GM21390 (cell line): Measurements from ENCODE around the gene OR12D1.
"Not testable (repeated sequence)": the region's sequence is repeated elsewhere in the genome, so short reads cannot be mapped to it uniquely, and the experiment has no call there.

Experiments
- ATAC-seq: cut with Tn5 transposase; IDR thresholded peaks from one replicate; pipeline ENCODE4 v1.9.1; 2021; ENCODE audit not compliant: unreplicated experiment

OR12D1 gene

DNA sequence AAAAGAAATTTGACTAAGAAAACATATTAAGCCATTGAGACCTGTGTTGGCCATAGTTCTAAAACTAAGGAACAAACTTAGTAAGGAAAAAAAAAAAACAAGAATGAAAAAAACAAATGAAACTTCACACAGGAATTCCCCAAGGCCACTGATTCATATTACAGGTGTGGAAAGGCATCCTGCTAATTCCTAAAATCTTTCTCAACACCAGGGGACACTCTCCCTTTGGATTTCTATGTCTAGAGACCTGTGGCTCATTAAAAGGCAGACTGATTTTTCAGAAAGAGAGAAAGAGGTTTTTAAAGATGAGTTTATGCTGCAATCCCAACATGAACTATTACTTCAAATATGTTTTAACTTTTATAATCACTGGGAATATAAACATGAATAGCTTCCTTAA lies at the start of gene OR12D1:
Gene OR12D1 (plus strand): TSS at position 341 of the 400 bp plus-strand sequence.
- ATAC-seq: no peak

DNA sequence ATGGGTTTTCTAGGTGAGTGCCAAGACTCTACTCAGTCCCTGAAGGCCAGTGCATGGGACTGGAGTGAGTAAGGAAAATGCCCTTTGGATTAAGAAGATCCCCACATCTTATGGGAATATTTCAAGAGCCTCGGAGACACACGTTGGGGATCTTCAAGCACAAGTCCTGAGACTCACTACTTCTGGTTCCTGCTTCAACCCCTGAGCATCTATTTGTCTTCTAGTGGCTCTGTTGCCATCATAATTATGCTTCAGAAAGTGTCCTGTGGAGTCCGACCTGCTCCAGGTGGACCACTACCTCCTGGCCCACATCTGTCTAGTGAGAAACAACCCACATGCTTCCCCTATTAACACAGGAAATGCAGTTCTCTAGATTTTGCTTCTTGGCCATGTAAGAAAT lies 46.0 kb upstream of the OR12D1 start, which contains the start of gene OR5V1:
Gene OR5V1 (minus strand): TSS at position 101 of the 400 bp plus-strand sequence. CDS start 12,670 bp downstream, outside the sequence.
- no peak for ATAC-seq

DNA sequence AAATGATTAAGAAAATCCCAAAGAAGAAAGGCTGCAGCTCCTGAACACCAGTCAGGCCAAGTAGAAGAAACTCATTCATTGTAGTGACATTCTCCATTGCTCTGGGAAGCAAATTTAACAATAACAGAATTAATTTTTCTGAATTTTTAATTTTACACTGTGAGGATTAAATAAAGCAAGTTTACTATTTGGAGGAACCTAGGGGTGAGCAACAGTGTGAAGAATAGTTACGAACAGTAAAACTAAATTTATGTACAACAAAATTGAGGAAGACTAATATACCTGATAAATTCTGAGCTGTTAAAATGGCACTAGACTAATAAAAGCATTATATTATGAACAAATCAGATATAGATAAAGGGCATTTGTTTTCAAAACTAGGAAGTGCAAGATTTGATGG lies 39.5 kb upstream of the OR12D1 start, which contains the start of gene OR12D3:
Gene OR12D3 (minus strand): TSS at position 101 of the 400 bp plus-strand sequence. CDS start 4 bp downstream, at position 97.
- ATAC-seq: no peak

DNA sequence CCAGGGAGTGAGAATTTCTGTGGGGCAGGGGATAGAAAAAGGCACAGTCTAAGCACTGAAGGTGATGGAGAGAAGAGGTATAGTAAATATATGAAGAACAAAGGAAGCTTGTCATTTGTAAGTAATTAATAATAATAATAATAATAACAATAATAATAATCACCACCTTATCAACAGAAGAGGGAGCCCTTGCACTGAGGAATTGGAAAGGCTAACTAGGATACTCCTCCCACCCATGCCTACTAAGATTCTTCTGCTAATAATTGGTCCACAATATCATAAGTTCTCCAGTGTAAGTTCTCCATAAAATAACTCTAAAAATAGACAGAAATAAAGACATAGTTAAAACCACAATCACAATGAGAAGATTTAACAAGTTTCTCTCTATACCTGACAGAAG lies 38.7 kb upstream of the OR12D1 start:
- no peak for ATAC-seq

DNA sequence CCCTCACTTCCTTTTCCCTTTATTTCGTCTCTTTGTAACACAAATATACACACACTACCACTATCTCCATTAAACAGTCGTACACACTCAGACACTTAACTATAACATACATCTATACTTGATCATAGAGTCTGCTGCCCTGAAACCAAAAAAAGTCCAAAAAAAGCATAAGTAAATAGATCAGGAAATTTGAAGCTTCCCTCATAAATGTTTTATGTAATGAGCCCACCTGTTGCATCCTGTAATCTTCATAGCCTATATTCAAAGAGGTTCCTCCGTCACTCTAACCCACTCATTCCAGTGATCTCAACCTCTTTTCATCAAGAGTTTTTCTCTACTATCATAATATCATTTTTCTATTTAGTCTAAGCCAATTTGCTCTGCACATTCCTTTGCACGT lies 26.2 kb upstream of the OR12D1 start:
- ATAC-seq: no peak

DNA sequence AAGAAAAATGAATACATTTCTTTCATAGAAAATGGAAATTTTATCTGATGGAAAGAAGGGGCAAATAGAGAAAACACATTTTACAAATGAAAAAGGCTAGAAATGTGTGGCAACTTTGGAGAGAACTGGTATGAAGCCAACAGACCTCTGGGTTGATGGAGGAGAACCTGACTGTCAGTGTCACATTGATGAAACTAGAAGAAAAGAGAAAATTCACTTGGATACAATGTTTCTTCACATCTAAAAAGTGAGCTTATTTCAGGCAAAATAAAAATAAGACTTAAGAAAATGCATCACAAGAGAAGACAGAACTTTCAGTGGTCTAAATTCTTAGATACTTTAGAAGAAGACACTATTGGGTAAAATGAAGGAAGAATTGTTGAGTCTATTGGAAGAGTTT lies 19.4 kb upstream of the OR12D1 start, which contains the start of gene OR12D2:
Gene OR12D2 (plus strand): TSS at position 301 of the 400 bp plus-strand sequence. CDS start 1,069 bp downstream, outside the sequence.
- no peak for ATAC-seq

DNA sequence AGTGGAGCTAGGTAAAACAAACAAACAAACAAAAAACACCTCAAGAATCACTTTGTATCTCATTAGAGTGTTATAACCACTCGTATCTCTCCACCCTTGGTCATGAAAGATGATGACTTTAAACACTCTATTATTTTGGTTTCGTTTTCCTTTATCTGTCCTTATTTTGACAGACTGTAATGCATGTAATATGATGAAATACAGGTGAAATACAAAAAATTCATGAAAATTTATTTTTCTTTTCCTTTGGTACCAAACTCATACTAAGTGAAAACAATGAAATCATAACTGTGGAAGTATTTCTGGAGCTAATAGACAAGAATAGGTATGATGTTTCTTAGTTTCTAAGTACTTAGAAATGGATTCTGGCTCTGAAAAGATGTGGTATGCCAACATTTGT lies 15.2 kb upstream of the OR12D1 start:
- no peak for ATAC-seq

DNA sequence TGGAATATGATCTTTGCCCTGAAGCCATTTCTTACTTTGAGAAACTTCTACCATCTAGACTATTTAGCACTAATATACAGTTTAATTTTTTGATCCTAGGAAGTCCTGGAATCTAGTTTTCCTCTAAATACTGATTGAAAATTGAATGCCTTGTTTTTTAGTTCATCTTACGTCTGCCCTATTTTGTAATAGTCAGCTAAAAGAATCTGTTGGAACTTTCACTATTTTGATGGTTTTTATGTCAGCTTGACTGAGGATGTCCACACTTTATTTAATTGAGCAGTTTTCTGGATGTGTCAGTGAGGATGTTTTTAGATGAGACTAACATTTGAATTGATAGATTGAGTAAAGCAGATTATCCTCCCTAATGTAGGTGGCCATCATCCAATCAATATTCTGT lies 10.9 kb upstream of the OR12D1 start:
- ATAC-seq: no peak

DNA sequence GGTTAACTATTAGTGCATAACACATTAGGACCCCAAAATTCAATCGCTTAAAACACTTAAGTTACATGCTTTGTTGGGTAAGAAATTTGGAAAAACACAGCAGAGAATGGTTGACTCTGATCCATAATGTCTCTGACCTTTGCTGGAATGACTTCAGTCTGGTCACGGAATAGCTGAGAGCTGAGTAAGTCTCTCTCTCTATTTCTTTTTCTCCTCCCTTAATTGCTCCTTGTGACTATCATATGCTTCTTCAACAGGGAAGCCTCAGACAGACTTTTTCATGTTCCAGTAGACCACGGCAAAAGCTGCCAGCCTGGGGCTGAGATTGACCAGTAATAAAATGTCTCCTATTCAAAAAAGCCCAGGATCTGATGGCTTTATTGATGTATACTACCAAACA lies 4.8 kb downstream of the OR12D1 start:
- ATAC-seq: no peak

DNA sequence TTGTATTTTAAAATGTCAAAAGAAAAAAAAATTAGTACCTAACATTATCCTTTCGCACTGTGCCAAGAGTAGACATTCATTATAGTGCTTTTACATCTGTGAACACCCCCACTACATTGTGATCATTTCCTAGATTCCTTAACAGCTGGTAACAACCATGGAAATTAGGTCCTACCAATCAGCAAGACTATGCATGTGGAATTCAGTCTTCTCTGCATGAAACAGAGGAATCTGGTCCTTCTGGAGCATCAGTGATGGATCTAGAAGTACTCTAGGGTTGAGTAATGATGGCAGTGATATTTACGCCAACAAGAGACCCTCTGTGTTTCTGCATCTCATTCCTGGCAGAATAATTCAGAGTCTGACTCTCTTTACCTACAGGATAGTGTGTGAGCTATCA lies 9.4 kb downstream of the OR12D1 start:
- no peak for ATAC-seq

DNA sequence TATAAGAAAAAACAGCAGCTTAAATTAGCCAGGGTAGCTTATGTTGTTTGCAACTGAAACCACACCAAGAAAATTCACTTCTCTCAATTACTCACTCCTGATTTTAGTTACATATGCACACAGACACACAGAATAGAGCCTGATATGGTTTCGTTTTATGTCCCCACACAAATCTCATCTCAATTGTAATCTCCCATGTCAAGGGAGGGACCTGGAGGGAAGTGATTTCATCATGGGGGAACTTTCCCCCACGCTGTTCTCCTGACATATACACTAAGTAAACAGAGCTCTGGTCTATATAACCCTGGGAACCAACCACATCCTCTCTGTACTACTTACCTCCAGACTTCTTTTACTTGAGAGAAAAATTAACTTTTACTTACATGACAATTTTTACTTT lies 9.8 kb downstream of the OR12D1 start:
- ATAC-seq: no peak

DNA sequence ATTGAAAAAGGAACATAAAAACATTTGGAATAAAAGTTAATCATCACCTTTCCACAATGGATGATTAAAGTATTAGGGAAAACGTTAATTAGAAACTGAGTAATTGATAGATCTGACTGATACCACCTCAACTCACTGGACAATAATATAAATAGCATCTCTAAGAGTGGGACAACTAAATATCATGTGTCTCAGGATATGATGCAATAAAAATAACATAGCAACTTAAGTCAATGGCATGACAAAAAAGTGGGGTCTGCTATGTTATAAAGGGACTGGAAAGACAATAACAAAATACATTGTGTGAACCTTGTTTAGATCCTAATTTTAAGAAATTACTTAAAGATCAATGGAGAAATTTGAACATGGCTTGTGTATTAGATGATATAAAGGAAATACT lies 10.3 kb downstream of the OR12D1 start:
- ATAC-seq: no peak

DNA sequence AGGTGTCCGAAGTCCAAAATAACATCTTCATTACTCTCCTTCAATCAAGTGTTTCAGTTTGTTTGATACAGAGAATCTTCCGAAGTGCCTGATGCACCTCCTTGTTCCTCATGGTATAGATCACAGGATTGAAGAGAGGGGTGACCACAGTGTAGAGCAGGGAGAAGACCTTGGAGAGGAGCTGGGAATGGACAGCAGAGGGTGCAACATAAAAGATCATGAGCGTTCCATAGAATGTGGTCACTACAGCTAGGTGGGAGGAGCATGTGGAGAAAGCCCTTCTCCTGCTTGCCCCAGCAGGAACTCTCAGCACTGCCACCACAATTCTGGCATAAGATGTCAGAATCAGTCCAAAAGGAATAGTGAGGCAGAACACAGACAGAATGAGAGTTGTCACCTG lies 11.9 kb downstream of the OR12D1 start:
- ATAC-seq: no peak

DNA sequence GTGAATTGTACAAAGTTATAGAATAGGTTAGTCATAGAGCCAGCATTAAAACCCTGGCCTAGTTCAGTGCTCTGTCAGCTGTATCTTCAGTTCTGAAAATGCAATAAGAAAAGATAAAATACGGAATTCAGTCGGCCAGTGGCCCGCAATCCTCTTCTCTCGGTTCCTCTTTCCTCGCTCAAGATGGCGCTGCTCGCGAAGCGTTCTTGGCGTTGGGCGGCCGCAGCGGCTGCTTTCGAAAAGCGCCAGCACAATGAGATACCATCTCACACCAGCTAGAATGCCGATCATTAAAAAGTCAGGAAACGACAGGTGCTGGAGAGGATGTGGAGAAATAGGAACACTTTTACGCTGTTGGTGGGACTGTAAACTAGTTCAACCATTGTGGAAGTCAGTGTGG lies 22.0 kb downstream of the OR12D1 start:
- ATAC-seq: not testable (repeated sequence)

DNA sequence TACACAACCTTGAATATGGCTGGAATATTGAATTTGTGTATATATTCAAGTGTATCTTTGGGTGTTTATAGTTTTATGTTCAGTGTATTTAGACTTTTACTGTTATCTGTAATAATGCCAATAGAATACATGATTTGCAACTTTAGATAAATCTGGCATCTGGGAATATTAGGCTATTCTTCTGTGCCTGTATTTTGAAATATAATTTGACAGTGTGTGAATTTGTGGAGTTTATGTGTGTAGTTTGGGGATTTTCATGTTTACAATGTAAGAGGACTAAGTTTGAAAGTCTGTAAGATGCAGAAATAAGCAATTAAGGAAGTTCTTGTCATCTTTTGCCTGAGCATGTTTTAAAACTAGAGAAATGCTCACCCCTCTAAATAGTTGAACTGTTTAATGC lies 24.3 kb downstream of the OR12D1 start, which contains the start of gene OR10C1:
Gene OR10C1 (plus strand): TSS at position 301 of the 400 bp plus-strand sequence. CDS start 710 bp downstream, outside the sequence.
- no peak for ATAC-seq

DNA sequence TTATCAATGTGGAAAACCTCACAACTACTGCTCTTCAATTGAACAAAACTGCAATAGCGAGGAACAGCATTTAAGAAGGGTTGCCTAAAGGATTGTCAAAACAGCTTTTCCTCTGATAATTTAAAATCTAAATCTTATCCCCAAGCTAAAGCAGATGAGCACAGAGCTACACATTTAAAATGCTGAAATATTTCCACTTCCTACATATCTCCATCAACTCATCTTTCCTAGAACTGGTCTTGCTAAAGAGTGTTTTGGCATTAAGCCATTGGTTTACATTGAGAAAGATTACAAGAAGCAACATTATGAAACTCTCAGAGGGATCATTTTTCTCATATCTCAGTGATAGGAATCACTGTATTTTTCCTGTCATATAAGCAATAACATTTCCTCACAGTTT lies 28.0 kb downstream of the OR12D1 start:
- no peak for ATAC-seq

DNA sequence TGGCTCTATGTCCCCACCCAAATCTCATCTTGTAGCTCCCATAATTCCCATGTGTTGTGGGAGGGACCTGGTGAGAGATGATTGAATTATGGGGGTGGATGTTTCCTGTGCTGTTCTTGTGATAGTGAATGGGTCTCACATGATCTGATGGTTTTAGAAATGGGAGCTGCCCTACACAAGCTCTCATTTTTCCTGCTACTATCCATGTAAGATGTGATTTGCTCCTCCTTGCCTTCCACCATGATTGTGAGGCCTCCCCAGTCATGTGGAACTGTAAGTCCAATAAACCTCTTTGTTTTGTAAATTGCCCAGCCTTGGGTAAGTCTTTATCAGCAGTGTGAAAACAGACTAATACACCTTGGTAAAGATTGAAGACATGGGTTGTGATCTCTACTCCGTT lies 29.3 kb downstream of the OR12D1 start:
- not testable (repeated sequence) for ATAC-seq

DNA sequence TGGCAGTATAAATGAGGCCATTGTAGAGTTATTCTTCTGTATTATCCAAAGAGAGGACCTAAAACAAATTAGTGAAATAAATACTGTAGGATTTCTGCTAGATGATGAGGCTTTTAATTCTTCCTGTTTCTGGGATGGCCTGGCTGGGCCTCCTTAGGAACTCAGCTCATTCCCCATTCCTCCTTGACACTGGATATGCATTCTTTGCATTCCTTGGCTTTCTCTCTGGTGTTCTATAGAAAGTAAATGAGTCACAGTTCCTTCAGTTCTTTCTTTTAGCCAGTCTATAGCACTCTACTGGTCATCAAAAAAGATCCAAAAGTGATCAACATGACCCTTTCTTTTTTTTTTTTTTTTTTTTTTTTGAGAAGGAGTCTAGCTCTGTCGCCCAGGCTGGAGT lies 32.9 kb downstream of the OR12D1 start:
- ATAC-seq: no peak

DNA sequence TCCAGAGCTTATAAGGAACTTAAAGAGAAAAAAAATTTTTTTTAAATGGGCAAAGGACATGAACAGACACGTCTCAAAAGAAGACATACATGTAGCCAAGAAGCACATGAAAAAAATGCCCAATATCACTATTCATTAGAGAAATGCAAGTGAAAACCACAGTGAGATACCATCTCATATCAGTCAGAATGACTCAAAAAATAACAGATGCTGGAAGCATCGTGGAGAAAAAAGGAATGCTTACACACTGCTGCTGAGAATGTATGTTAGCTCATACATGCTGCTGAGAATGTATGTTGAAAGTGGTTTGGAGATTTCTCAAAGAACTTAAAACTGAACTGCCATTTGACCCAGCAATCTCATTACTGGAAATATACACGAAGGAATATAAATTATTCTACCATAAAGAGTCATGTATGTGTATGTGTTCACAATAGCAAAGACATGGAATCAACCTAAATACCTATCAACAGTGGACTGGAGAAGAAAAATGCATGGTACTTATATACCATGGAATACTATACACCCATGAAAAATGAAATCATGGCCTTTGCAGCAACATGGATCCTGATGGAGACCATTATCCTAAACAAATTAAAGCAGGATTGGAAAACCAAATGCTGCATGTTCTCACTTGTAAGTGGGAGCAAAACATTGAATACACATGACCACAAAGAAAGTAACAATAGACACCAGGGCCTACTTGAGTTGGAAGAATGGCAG lies 36.9 kb downstream of the OR12D1 start:
- no peak for ATAC-seq

DNA sequence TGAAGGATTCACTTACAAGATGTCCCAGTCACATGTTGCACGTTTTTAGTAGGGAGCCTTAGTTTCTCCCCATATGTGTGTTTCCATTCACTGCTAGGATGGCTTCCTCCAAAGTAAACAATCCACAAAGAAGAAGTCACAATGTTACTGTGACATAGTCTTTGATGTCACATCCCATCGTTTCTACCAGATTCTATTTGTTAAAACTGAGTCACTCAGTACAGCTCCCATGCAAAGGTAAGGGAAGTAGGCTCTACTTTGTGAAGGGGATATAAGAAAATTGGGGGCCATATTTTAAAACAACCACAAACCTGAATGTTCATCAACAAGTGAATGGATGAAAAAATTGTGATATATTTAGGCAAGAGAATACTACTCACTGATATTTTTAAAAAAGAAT lies 42.2 kb downstream of the OR12D1 start, which contains the start of the genes OR11A1 and OR2H1:
Gene OR11A1 (minus strand): TSS at position 101 of the 400 bp plus-strand sequence. CDS start 29,430 bp downstream, outside the sequence.
Gene OR2H1 (plus strand): TSS at position 185 of the 400 bp plus-strand sequence. CDS start 4,615 bp downstream, outside the sequence.
- ATAC-seq: no peak

DNA sequence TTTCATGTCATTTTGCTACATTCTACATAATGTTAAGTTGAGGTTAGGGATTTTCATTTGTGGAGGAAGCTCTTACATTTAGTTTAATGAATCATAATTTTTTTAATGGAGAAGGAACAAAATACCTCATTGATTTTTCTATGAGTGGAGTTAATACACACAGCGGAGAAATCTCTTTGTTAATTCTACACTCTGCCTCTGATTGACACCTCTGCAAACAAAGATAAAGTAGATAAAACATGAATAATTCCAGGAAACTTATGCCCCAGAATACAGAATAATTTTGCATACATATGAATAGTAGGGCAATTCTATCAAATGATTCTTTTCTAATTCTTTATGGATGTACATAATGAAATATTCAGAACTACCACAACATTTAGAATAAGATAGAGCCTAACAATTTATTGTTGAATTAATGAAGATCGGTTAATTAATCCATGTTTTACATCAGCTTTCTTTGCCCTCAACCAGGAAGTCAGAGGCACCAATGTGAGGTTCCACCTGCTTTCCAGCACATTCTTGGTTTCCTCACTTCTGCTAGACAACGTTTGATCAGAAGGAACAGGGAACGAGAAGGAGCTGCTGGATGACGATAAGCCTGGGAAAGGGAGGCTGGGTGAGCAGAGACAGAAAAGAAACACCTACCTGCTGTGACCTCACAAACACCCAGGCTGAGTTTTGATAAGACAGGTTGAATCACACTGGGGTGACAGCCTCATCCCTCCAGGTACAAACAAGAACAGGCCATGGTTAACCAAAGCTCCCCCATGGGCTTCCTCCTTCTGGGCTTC lies 46.5 kb downstream of the OR12D1 start:
- ATAC-seq: no peak

DNA sequence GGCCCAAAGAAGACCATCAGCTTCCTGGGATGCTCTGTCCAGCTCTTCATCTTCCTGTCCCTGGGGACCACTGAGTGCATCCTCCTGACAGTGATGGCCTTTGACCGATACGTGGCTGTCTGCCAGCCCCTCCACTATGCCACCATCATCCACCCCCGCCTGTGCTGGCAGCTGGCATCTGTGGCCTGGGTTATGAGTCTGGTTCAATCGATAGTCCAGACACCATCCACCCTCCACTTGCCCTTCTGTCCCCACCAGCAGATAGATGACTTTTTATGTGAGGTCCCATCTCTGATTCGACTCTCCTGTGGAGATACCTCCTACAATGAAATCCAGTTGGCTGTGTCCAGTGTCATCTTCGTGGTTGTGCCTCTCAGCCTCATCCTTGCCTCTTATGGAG lies 47.3 kb downstream of the OR12D1 start:
- no peak for ATAC-seq
